ENCODE data around the gene ACOT8. TPM values are rescaled to one million over a fixed set of nuclear protein-coding genes. Genes with fewer than 3 reads are reported as not detected.
"Not testable (repeated sequence)": the region's sequence is repeated elsewhere in the genome, so short reads cannot be mapped to it uniquely, and the experiment has no call there.

ACOT8 gene
- total RNA-seq, 2 donors from 2014 or later = 21.4 to 23.2 TPM

DNA sequence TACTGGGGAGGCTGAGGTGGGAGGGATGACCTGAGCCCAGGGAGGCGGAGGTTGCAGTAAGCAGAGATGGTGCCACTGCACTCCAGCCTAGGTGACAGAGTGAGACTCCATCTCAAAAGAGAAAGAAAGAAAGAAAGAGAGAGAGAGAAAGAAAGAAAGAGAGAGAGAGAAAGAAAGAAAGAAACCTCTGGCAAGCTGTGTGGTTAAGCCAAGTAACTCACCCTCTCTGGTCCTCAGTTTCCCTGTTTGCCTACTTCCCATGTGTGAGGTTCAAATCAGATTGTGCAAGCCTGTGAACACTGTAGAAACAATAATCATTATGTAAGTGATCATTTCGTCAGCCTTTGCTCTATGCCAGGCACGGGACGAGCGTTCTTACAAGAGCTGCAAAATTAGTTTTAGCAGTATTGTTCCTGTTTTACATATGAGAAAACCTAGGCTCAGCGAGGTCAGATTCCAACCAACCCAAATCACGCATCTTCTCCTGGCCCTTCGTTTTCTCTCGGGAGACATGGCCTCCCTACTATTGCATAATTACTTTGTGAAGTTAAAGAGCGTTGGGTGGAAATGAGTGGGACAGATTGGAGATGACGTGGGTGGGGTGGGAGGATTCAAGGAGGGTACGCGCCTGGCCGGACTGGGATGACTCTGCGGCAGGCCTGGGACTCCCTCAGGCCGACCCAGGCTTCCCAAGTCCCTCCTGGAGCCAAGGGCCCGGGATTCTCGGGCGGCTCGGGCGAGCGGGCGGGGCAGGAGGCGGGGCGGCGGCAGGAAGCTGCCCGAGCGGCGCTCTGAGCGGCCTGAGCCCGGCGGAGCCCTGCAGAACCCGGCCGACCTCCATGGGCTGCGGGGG is 23.9 kb downstream of the ACOT8 start, which contains the start of gene SNX21:
SNX21 (plus strand) TSS at position 770 of the 853 bp plus-strand sequence. CDS start 121 bp downstream, outside the sequence.
- H3K27ac Mint-ChIP-seq = peak within 1 kb of the TSS; percentile 63
- H3K4me1 Mint-ChIP-seq = peaks cover 7% of the 10 kb centered on the region
- peak; percentile 73 for ATAC-seq (replicated peaks)
- H3K9me3 Mint-ChIP-seq = no peaks in the 10 kb centered on the region
- H3K4me3 Mint-ChIP-seq = peak within 1 kb of the TSS; percentile 84
- no peaks in the 10 kb centered on the region for H3K36me3 Mint-ChIP-seq (ENCODE audit: low read depth)
- H3K27me3 Mint-ChIP-seq = no peaks in the 10 kb centered on the region

DNA sequence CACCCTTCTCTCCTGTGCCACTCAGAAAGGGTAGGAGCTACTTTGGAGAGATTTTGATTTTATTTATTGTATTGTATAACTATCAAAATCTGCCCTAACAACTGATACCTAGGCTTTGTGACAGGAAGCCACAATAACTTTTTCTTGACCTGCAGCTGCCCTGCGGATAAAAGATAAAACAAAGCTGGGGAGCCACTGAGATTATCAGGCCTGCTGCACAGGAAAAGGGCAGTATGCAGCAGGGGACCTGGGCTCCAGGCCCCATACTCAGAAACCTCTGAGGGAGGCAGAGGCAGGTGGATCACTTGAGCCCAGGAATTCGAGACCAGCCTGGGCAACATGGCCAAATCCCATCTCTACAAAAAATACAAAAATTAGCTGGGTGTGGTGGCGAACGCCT is 24.6 kb downstream of the ACOT8 start:
- Mint-ChIP-seq H3K4me1 (peaks cover 7% of the 10 kb centered on the region), H3K27me3 (no peaks in the 10 kb centered on the region), H3K27ac (peak overlapping the region; percentile 63), H3K4me3 (peak overlapping the region; percentile 84), H3K9me3 (no peaks in the 10 kb centered on the region), H3K36me3 (ENCODE audit: low read depth) (no peaks in the 10 kb centered on the region)
- no peak for ATAC-seq (replicated peaks)

DNA sequence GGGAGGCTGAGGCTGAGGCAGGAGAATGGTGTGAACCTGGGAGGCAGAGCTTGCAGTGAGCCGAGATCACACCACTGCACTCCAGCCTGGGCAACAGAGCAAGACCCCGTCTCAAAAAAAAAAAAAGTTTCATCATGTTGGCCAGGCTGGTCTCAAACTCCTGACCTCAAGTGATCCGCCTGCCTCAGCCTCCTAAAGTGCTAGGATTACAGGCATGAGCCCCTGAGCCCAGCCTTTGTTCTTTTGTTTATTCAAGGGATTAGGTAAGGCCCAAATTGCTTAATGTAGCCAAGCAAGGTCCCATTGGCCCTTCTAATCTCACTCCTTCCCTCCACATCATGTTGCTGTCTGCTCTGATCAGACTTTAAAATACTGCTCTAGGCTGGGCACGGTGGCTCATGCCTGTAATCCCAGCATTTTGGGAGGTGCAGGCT is 27.5 kb downstream of the ACOT8 start:
- H3K36me3 Mint-ChIP-seq (ENCODE audit: low read depth); H3K4me1 Mint-ChIP-seq; H3K4me3 Mint-ChIP-seq; ATAC-seq (replicated peaks); H3K9me3 Mint-ChIP-seq; H3K27me3 Mint-ChIP-seq; H3K27ac Mint-ChIP-seq: not testable (repeated sequence)

DNA sequence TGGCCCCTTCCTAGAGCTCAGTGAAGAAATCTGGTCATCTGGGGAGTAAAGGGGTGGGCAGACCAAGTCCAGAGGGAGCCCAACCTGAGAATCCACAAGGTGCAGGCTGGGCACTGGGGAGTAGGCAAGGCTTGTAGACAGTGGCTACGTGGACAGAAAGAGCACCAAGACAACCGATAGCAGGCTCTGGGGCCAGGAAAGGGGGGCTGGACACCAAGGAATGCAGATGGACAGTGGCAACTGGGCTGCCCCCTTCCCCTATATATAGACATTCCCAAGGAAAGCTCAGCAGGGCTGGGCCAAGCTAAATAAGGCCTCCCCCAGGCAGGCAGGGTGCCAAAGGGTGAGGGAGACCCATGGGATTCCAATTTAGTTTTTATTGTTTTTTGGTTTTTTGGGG is 28.6 kb downstream of the ACOT8 start:
- H3K9me3 Mint-ChIP-seq = no peaks in the 10 kb centered on the region
- peaks cover 9% of the 10 kb centered on the region for H3K27me3 Mint-ChIP-seq
- H3K36me3 Mint-ChIP-seq (ENCODE audit: low read depth) = no peaks in the 10 kb centered on the region
- H3K4me3 Mint-ChIP-seq = no peak overlapping the region
- no peak overlapping the region for H3K27ac Mint-ChIP-seq
- peaks cover 15% of the 10 kb centered on the region for H3K4me1 Mint-ChIP-seq
- ATAC-seq (replicated peaks) = no peak

DNA sequence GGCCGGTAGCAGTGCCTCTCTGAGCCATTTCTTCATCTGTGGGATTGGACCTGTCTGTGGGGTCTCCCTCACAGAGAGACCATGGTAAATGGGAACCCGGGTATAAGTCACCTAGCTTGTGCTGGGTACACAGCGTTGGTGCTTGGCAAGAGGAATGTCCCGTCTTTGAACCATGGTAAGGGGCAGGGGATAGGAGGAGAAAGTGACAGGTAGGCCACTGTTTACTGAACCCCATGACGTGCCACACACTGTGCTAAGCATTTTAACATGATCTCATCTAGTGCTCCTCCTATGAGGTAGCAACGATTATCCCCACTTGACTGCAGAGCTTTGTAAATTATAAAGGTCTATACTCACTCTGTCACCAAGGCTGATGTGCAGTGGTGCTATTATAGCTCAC is 29.5 kb downstream of the ACOT8 start:
- Mint-ChIP-seq H3K36me3 (ENCODE audit: low read depth) (no peaks in the 10 kb centered on the region), H3K9me3 (no peaks in the 10 kb centered on the region), H3K27me3 (peaks cover 9% of the 10 kb centered on the region), H3K27ac (no peak overlapping the region), H3K4me3 (no peak overlapping the region), H3K4me1 (peaks cover 8% of the 10 kb centered on the region)
- no peak for ATAC-seq (replicated peaks)

DNA sequence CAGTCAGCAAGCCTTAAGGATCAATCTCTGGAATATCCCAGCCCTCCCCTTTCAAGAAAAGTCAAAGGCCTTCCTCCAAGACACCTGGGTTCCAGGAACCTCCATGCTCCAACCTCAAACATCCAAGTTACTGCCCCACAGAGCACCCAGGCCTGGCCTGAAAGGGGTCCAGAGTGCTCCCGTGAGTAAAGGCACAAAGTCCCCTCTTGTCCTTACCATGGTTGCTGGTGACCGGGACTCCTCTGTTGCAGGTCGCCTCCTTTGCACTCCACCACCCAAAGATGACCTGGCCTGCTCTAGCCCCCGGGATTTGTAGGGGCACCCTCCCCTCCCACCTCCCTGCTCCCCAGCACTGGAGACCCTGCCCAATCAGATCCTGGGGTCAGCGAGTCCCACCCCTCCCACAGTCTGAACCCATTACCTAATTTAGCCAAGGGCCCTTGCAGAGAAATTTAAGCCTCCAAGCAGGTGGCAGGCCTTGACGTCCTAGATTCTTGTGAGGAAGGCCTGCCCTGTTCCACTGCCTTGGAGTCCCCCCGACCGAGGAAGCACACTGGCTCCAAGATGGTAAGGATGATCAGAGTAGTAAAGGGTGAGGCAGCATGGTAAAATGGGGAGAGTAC is 30.1 kb downstream of the ACOT8 start, which contains the start of gene TNNC2:
TNNC2 (minus strand) TSS at position 283 of the 623 bp plus-strand sequence; CDS start at position 219, 64 bp downstream.
- no peaks in the 10 kb centered on the region for H3K9me3 Mint-ChIP-seq
- no peak within 1 kb of the TSS for H3K4me3 Mint-ChIP-seq
- ATAC-seq (replicated peaks) = no peak
- no peaks in the 10 kb centered on the region for H3K36me3 Mint-ChIP-seq (ENCODE audit: low read depth)
- H3K4me1 Mint-ChIP-seq = peaks cover 8% of the 10 kb centered on the region
- H3K27me3 Mint-ChIP-seq = peaks cover 12% of the 10 kb centered on the region
- no peak within 1 kb of the TSS for H3K27ac Mint-ChIP-seq

DNA sequence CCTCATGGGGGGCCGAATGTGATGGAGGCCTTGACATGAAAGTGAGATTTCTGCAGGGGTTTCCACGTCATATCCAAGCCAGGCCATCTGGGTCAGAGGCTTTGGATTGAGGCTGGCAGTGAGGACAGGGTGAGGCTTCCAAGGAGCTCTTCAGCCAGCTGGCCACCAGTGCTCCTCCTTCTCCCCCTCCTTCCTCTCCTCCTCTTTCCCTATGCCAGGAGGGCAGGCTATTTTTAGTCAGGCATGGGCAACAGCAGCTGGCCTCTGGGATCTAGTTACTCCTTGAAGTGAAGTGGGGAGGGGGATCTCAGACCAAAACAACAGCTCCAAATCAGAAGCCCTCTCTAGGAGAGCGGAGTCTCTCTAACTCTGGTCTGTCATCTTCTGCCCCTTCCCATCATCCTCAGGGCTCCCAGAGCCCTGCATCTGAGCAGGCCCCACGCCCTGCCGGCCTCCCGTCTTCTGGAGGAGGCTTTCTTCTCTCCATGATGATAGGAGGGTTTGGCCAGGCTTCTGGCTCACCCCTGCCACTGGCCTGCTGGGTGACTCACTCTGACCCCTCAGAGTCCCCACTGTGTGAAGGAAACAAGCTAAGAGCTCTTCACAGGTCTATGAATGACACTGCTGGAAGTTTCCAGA is 30.7 kb downstream of the ACOT8 start:
- Mint-ChIP-seq H3K27me3 (peaks cover 16% of the 10 kb centered on the region), H3K4me1 (peaks cover 8% of the 10 kb centered on the region), H3K36me3 (ENCODE audit: low read depth) (no peaks in the 10 kb centered on the region), H3K4me3 (no peak overlapping the region), H3K27ac (no peak overlapping the region), H3K9me3 (no peaks in the 10 kb centered on the region)
- ATAC-seq (replicated peaks) = no peak

DNA sequence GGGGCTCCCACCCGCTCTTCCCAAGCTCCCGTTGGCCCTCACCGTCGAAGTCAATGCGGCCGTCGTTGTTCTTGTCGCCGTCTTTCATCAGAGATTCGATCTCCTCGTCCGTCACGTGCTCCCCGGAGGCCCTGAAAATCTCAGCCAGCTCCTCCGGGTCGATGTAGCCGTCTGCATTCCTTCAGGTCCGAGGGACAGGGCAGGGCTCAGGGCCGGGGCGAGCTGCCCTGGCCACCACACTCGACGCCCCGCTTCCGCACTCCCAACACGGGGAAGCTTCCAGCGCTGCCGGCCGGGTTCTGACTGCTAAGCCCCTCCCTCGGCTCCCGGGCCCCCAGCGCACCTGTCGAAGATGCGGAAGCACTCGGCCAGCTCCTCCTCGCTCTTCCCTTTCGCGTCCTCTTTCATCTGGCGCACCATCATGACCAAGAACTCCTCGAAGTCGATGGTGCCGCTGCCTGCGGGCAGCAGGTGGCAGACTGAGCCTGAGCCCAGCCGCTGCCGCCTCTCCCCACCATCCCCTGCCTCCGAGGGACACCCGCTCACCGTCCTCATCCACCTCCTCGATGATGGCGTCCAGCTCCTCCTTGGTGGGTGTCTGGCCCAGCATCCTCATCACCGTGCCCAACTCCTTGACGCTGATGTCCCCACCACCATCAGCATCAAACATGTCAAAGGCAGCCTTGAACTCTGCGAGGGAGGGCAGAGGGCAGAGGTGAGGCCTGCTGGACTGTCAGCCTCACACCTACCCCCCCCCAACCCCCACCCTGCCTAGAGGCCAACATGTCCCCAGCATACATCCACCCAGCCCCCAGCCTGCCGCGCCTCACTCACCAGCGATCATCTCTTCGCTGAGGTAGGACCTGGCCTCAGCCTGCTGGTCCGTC is 33.0 kb downstream of the ACOT8 start:
- H3K4me1 Mint-ChIP-seq = peaks cover 8% of the 10 kb centered on the region
- peak overlapping the region; percentile 78 for H3K27ac Mint-ChIP-seq
- H3K27me3 Mint-ChIP-seq = peaks cover 16% of the 10 kb centered on the region
- peak overlapping the region; percentile 80 for H3K4me3 Mint-ChIP-seq
- ATAC-seq (replicated peaks) = peak; percentile 91
- H3K9me3 Mint-ChIP-seq = no peaks in the 10 kb centered on the region
- H3K36me3 Mint-ChIP-seq (ENCODE audit: low read depth) = no peaks in the 10 kb centered on the region

DNA sequence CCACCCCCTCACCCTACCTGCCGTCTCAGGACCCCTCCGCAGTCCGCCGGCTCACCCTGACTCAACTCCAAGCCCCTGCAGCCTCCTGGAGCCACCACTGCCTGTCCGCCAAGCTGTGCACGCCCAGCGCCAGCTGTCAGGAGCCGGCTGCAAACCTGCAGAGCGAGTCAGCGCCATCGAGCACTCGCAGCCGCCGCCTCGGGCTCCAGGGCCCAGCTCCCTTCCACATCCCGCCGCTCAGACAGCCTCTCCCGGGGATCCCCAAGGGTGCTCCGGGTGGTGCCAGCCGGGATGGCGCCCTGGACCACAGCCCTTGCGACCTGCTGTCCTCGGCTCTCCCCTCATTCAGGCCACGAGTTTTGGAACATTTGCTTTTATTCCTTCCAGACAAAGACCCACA is 34.3 kb downstream of the ACOT8 start:
- Mint-ChIP-seq H3K4me3 (no peak overlapping the region), H3K27ac (no peak overlapping the region), H3K36me3 (ENCODE audit: low read depth) (no peaks in the 10 kb centered on the region), H3K4me1 (peaks cover 8% of the 10 kb centered on the region), H3K9me3 (no peaks in the 10 kb centered on the region), H3K27me3 (peaks cover 16% of the 10 kb centered on the region)
- ATAC-seq (replicated peaks) = no peak

DNA sequence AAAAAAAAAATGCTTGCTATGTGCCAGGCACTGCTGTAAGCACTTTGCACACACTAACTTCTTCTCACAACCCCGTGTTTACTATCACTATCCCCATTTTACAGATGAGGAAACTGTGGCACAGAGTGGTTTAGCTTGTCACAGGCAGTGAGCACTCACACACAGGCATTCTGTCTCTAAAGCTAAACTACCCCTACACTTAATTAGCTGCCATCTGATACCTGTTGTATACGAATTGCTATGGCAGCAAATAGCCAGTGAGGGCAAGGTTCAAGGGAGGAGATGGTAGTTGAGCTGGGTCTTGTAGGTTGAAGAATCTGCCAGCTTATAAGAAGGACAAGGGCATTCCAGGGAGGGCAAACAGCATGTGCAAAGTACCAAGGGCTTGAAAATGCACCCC is 35.2 kb downstream of the ACOT8 start:
- Mint-ChIP-seq H3K4me3 (no peak overlapping the region), H3K4me1 (peaks cover 8% of the 10 kb centered on the region), H3K9me3 (no peaks in the 10 kb centered on the region), H3K36me3 (ENCODE audit: low read depth) (peaks cover 2% of the 10 kb centered on the region), H3K27me3 (peaks cover 16% of the 10 kb centered on the region), H3K27ac (no peak overlapping the region)
- ATAC-seq (replicated peaks) = no peak

DNA sequence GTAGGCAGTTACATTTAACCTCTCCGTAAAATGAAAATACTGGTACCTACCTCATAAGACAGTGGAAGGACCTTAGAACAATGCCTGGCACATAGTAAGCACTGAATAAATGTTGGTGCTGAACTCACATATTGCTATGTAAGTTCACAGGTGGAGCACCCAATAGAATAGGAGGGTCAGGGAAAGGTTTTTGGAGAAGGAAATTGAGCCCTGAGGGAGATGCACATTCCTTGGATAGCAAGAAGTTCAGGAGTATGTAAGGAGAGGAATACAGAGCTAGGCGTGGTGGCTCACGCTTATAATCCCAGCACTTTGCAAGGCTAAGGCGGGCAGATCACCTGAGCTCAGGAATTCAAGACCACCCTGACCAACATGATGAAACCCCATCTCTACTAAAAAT is 37.7 kb downstream of the ACOT8 start:
- Mint-ChIP-seq H3K4me1 (peaks cover 6% of the 10 kb centered on the region), H3K27ac (no peak overlapping the region), H3K4me3 (no peak overlapping the region), H3K9me3 (no peaks in the 10 kb centered on the region), H3K27me3 (peaks cover 16% of the 10 kb centered on the region), H3K36me3 (ENCODE audit: low read depth) (peaks cover 22% of the 10 kb centered on the region)
- no peak for ATAC-seq (replicated peaks)

DNA sequence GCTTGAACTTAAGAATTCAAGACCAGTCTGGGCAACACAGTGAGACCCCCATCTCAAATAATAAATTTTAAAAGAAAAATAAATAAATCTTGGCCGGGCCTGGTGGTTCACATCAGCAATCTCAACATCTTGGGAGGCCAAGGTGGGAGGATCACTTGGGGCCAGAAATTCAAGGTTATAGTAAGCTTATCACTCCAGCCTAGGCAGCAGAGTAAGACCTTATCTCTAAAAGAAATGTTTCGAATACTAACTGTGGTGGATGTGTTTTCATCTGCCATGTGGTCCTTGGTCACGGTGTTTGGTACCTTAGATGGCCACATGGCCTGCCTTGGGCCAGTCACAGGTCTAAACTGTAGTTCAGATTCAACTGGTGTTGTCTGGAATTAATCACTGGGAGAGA is 39.0 kb downstream of the ACOT8 start:
- Mint-ChIP-seq H3K4me3 (no peak overlapping the region), H3K27ac (no peak overlapping the region), H3K9me3 (no peaks in the 10 kb centered on the region), H3K4me1 (no peaks in the 10 kb centered on the region), H3K27me3 (peaks cover 6% of the 10 kb centered on the region), H3K36me3 (ENCODE audit: low read depth) (peaks cover 35% of the 10 kb centered on the region)
- no peak for ATAC-seq (replicated peaks)

DNA sequence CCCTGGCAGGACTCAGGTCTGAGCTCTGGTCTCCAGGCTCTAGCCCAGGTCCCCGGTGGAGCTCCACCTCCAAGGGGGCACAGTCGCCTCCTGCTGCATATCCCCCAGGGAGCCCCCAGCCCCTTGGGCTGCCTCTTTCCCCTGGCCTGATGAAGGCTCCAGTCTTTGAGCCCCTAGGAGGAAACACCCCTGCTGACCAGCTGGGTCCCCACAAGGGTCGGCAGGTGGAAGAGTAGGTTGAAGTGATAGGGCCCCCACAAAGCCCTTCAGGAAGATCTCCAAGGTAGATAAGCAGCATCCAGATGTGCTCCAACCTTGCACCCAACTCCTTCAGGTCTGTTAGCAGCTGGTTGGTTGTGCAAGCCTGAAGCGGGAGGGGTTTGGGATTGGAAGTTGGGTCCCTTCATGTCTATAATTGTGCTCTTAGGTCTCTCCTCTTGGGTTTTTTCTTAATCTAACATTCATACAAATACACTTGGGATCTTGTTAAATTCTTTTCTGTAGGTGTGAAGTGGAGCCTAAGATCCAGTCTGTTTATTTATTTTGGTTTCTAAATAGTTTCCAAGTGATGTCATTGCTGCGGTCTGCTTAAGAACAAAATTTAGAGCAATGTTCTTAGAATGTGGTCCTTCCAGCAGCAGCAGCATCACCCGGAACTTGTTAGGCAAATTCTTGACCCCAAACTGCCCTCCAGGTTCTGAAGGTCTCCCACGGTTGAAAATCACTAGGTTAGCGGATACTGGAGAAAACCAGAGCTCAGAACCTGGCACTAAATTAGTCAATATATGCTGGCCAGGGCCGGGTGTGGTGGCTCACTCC is 39.6 kb downstream of the ACOT8 start:
- Mint-ChIP-seq H3K27me3 (peaks cover 6% of the 10 kb centered on the region), H3K9me3 (no peaks in the 10 kb centered on the region), H3K36me3 (ENCODE audit: low read depth) (peaks cover 41% of the 10 kb centered on the region), H3K4me1 (no peaks in the 10 kb centered on the region), H3K27ac (peak overlapping the region; percentile 52), H3K4me3 (no peak overlapping the region)
- ATAC-seq (replicated peaks) = no peak
